Activated CD8-positive, alpha-beta memory T cell treated with anti-CD3 and anti-CD28 coated beads, Interleukin-2, amount 50 U/mL, for 24 hours (primary cell): ENCODE data around the gene EPN3.

Experiments
- DNase-seq: peaks from one replicate; pipeline ENCODE4 v3.0.0-alpha.2; 2020; ENCODE audit errors: extremely low read depth

The EPN3 gene

GRCh38 chr17:50535407-50535806 is 2.9 kb downstream of the EPN3 start:
- no peak for DNase-seq

- DNase-seq = no peak
Measured at GRCh38 chr17:50536683-50537646, 4.4 kb downstream of the EPN3 start.

- no peak for DNase-seq
Measured at GRCh38 chr17:50537721-50538548, 5.4 kb downstream of the EPN3 start.

GRCh38 chr17:50538549-50539410 is 6.2 kb downstream of the EPN3 start:
- DNase-seq = no peak

- DNase-seq = no peak
Measured at GRCh38 chr17:50539762-50540559, 7.4 kb downstream of the EPN3 start.

- no peak for DNase-seq
Measured at GRCh38 chr17:50540560-50541401, 8.2 kb downstream of the EPN3 start.

- DNase-seq = no peak
Measured at GRCh38 chr17:50541402-50541715, 8.8 kb downstream of the EPN3 start.

GRCh38 chr17:50541716-50542688 is 9.5 kb downstream of the EPN3 start:
- peak; percentile 51 for DNase-seq

GRCh38 chr17:50542795-50543774 is 10.6 kb downstream of the EPN3 start:
- DNase-seq = no peak

GRCh38 chr17:50544516-50544915 is 12.0 kb downstream of the EPN3 start:
- DNase-seq = no peak

- no peak for DNase-seq
Measured at GRCh38 chr17:50545311-50545710, 12.8 kb downstream of the EPN3 start.

GRCh38 chr17:50546701-50547034 is 14.1 kb downstream of the EPN3 start:
- no peak for DNase-seq

GRCh38 chr17:50547035-50547735 is 14.7 kb downstream of the EPN3 start, which contains the start of gene SPATA20:
Gene SPATA20 (plus strand): TSS chr17:50547174. CDS start chr17:50547209, 35 bp downstream.
- peak; percentile 60 for DNase-seq

GRCh38 chr17:50547736-50548083 is 15.2 kb downstream of the EPN3 start:
- DNase-seq = no peak

- DNase-seq = no peak
Measured at GRCh38 chr17:50548831-50549230, 16.3 kb downstream of the EPN3 start.

GRCh38 chr17:50549256-50549941 is 16.9 kb downstream of the EPN3 start:
- DNase-seq = no peak

GRCh38 chr17:50549969-50550368 is 17.4 kb downstream of the EPN3 start:
- no peak for DNase-seq
